WTC11 (cell line): ENCODE results near the gene GIGYF1. TPM values are rescaled to one million over a fixed set of nuclear protein-coding genes. Genes with fewer than 3 reads are reported as not detected.

Experiments
- ATAC-seq: fragments of 200-7000 bp; cut with Tn5 transposase; 2 replicates; pipeline ENCODE4 v1.10.0; 2021; ENCODE audit warnings: mild to moderate bottlenecking, moderate library complexity
- CTCF ChIA-PET: fragments of 300-600 bp; sonication (Branson Sonifier 250); formaldehyde crosslinking; loops from one replicate; lab custom pipeline; 2021; ENCODE audit warnings: antibody characterized with exemption; lab: Charles Lee
- POLR2A ChIA-PET: fragments of 350-600 bp; sonication (Branson Sonifier 250); formaldehyde crosslinking; loops from one replicate; lab custom pipeline; 2021; ENCODE audit warnings: antibody characterized with exemption; lab: Charles Lee
- DNase-seq: peaks from one replicate; pipeline ENCODE4 v3.0.0; 2021; ENCODE audit warnings: low spot score
- H3K27ac Mint-ChIP-seq: 2 replicates; pipeline ENCODE4 v1.8.0; 2021; ENCODE audit warnings: mixed read lengths
- H3K27me3 Mint-ChIP-seq: 2 replicates; pipeline ENCODE4 v1.8.0; 2021; ENCODE audit warnings: low read depth, mild to moderate bottlenecking, moderate library complexity, mixed read lengths
- H3K36me3 Mint-ChIP-seq: 2 replicates; pipeline ENCODE4 v1.8.0; 2021; ENCODE audit warnings: mixed read lengths
- H3K4me1 Mint-ChIP-seq: 2 replicates; pipeline ENCODE4 v1.8.0; 2022; ENCODE audit warnings: mixed read lengths
- H3K4me3 Mint-ChIP-seq: 2 replicates; pipeline ENCODE4 v1.8.0; 2021; ENCODE audit warnings: mild to moderate bottlenecking, moderate library complexity, mixed read lengths
- H3K9me3 Mint-ChIP-seq: 2 replicates; pipeline ENCODE4 v1.8.0; 2021; ENCODE audit warnings: mixed read lengths
- CREM ChIP-seq: sonication (generic); formaldehyde crosslinking; IDR thresholded peaks from 2 replicates; pipeline ENCODE4 v1.8.1; 2022; ENCODE audit warnings: mild to moderate bottlenecking, missing genetic modification reagents, moderate library complexity
- CTCF ChIP-seq: fragments of 200-600 bp; IDR thresholded peaks from 2 replicates; pipeline ENCODE4 v1.8.0; 2022; ENCODE audit warnings: antibody characterized with exemption
- E2F5 ChIP-seq: sonication (generic); formaldehyde crosslinking; IDR thresholded peaks from 2 replicates; pipeline ENCODE4 v1.8.1; 2022; ENCODE audit warnings: mild to moderate bottlenecking, moderate library complexity, missing genetic modification reagents
- ETV6 ChIP-seq: sonication (generic); formaldehyde crosslinking; IDR thresholded peaks from 2 replicates; pipeline ENCODE4 v1.8.1; 2022; ENCODE audit warnings: mild to moderate bottlenecking, missing genetic modification reagents
- FOXK1 ChIP-seq: sonication (generic); formaldehyde crosslinking; IDR thresholded peaks from 2 replicates; pipeline ENCODE4 v1.8.0; 2022; ENCODE audit warnings: mild to moderate bottlenecking, moderate library complexity, missing genetic modification reagents
- FOXP1 ChIP-seq: sonication (generic); formaldehyde crosslinking; IDR thresholded peaks from 2 replicates; pipeline ENCODE4 v1.8.0; 2022; ENCODE audit warnings: missing genetic modification reagents, mild to moderate bottlenecking, moderate library complexity, borderline replicate concordance
- HMGA2 ChIP-seq: fragments of 250-450 bp; sonication (Bioruptor Pico); IDR thresholded peaks from 2 replicates; pipeline ENCODE4 v1.4.0; 2021; ENCODE audit warnings: mild to moderate bottlenecking, moderate library complexity
- JAZF1 ChIP-seq: fragments of 250-450 bp; sonication (Bioruptor Pico); IDR thresholded peaks from 2 replicates; pipeline ENCODE4 v1.9.0; 2021; ENCODE audit warnings: moderate library complexity, mild to moderate bottlenecking, inconsistent platforms
- NFE2L1 ChIP-seq: sonication (generic); formaldehyde crosslinking; IDR thresholded peaks from 2 replicates; pipeline ENCODE4 v1.8.1; 2023; ENCODE audit warnings: missing genetic modification reagents
- NR2C2 ChIP-seq: sonication (generic); formaldehyde crosslinking; IDR thresholded peaks from 2 replicates; pipeline ENCODE4 v1.8.0; 2022; ENCODE audit warnings: mild to moderate bottlenecking, missing genetic modification reagents
- RELA ChIP-seq: sonication (generic); formaldehyde crosslinking; IDR thresholded peaks from 2 replicates; pipeline ENCODE4 v1.8.1; 2022; ENCODE audit warnings: missing genetic modification reagents, mild to moderate bottlenecking, borderline replicate concordance
- TEAD1 ChIP-seq: sonication (generic); formaldehyde crosslinking; IDR thresholded peaks from 2 replicates; pipeline ENCODE4 v1.8.0; 2022; ENCODE audit warnings: mild to moderate bottlenecking, missing genetic modification reagents
- ZBTB21 ChIP-seq: sonication (generic); formaldehyde crosslinking; IDR thresholded peaks from 2 replicates; pipeline ENCODE4 v1.8.1; 2023; ENCODE audit warnings: mild to moderate bottlenecking, missing genetic modification reagents, borderline replicate concordance
- ZMAT4 ChIP-seq: fragments of 250-450 bp; sonication (Bioruptor Pico); IDR thresholded peaks from 2 replicates; pipeline ENCODE4 v1.9.0; 2021; ENCODE audit warnings: mild to moderate bottlenecking
- ZNF263 ChIP-seq: sonication (generic); formaldehyde crosslinking; IDR thresholded peaks from 2 replicates; pipeline ENCODE4 v1.8.1; 2022; ENCODE audit warnings: low read depth, mild to moderate bottlenecking, moderate library complexity, missing genetic modification reagents
- ZNF281 ChIP-seq: sonication (generic); formaldehyde crosslinking; IDR thresholded peaks from 2 replicates; pipeline ENCODE4 v1.8.0; 2023; ENCODE audit warnings: mild to moderate bottlenecking, missing genetic modification reagents
- ZNF317 ChIP-seq: sonication (generic); formaldehyde crosslinking; IDR thresholded peaks from 2 replicates; pipeline ENCODE4 v1.8.1; 2023; ENCODE audit warnings: low read depth, mild to moderate bottlenecking, moderate library complexity, missing genetic modification reagents, borderline replicate concordance
- total RNA-seq: library from RNA; stranded (reverse); gene quantifications from 3 replicates; pipeline ENCODE4 v1.2.3, GENCODE V29; 2021
- TF ChIP-seq, protein P1 (sequence below): sonication (generic); formaldehyde crosslinking; IDR thresholded peaks from 2 replicates; pipeline ENCODE4 v1.8.1; 2023; ENCODE audit warnings: mild to moderate bottlenecking, missing genetic modification reagents
- TF ChIP-seq, protein P2 (sequence below): sonication (generic); formaldehyde crosslinking; IDR thresholded peaks from 2 replicates; pipeline ENCODE4 v1.8.1; 2023; ENCODE audit warnings: mild to moderate bottlenecking, moderate library complexity, missing genetic modification reagents
- TF ChIP-seq, protein P3 (sequence below): sonication (generic); formaldehyde crosslinking; IDR thresholded peaks from 2 replicates; pipeline ENCODE4 v1.8.0; 2023; ENCODE audit warnings: missing genetic modification reagents

Gene GIGYF1
- total RNA-seq, 1 experiment from 2014 or later, result 130 TPM

DNA sequence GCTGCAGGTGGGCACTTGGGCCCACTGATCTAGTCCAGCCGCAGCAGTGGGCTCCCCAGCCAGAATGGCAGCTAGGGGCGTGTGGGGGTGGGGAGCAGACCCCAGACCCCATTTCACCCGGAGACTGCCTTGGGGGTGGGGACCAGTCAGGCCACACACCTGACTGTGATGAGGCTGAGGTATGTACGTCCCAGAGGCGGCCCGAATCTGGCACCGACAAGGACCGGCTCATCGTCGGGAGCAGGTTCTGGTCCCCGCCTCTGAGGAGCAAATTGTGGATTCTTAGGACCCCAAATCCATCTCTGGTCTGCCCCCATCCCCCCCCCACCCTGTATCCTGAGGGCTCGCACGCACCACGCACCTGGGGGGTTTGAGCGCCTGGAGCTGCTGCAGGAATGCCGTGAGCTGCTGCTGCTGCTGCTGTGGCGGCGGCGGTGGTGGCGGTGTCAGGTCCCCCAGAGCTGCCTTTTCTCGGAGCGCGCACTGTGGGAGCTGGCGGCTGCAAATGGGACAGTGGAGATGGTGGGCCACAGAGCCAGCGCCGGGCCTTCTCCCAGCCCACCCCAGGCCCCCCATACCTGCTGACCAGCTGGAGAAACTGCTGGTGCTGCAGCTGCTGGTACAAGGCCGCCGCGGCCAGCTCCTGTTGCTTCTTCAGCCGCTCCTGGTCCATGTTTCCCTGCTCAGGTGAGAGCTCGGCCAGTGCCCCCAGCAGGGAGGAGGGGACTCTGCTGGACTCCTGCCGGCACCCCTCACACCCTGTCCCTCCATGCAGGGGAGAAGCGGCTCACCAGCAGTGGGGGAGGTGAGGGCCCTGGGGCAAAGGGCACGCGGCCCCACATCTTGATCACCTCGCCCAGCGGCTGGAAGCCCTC lies 10.2 kb downstream of the GIGYF1 start:
- Mint-ChIP-seq H3K4me1 (peaks cover 9% of the 10 kb centered on the region), H3K27me3 (no peaks in the 10 kb centered on the region), H3K4me3 (no peak overlapping the region), H3K9me3 (no peaks in the 10 kb centered on the region), H3K27ac (no peak overlapping the region), H3K36me3 (peaks cover 27% of the 10 kb centered on the region)
- ChIA-PET POLR2A (interaction anchor here (0.6 to 0.9 kb wide), 3 partner anchors 11 to 490 kb away, joined by 3 to 4 read pairs (median 3); no protein-coding TSS in a partner anchor), CTCF (interaction anchor here (0.6 to 3.4 kb wide), 8 partner anchors 7 to 116 kb away, joined by 3 to 12 read pairs (median 5); partner anchors contain the start of gene POP7)
- DNase-seq (no peak), ATAC-seq (no peak)
- TF ChIP-seq ZBTB21 (CRISPR knock-in tag) (no peak), JAZF1 (no peak), ZNF263 (CRISPR knock-in tag) (no peak), CTCF (no peak), ZMAT4 (CRISPR knock-in tag) (no peak), NFE2L1 (CRISPR knock-in tag) (no peak), ETV6 (no peak), ZNF317 (no peak), HMGA2 (CRISPR knock-in tag) (no peak), FOXK1 (no peak), TEAD1 (CRISPR knock-in tag) (no peak)
- TF ChIP-seq, protein P1, sequence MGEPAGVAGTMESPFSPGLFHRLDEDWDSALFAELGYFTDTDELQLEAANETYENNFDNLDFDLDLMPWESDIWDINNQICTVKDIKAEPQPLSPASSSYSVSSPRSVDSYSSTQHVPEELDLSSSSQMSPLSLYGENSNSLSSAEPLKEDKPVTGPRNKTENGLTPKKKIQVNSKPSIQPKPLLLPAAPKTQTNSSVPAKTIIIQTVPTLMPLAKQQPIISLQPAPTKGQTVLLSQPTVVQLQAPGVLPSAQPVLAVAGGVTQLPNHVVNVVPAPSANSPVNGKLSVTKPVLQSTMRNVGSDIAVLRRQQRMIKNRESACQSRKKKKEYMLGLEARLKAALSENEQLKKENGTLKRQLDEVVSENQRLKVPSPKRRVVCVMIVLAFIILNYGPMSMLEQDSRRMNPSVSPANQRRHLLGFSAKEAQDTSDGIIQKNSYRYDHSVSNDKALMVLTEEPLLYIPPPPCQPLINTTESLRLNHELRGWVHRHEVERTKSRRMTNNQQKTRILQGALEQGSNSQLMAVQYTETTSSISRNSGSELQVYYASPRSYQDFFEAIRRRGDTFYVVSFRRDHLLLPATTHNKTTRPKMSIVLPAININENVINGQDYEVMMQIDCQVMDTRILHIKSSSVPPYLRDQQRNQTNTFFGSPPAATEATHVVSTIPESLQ (CRISPR knock-in tag), result no peak
- TF ChIP-seq, protein P2, sequence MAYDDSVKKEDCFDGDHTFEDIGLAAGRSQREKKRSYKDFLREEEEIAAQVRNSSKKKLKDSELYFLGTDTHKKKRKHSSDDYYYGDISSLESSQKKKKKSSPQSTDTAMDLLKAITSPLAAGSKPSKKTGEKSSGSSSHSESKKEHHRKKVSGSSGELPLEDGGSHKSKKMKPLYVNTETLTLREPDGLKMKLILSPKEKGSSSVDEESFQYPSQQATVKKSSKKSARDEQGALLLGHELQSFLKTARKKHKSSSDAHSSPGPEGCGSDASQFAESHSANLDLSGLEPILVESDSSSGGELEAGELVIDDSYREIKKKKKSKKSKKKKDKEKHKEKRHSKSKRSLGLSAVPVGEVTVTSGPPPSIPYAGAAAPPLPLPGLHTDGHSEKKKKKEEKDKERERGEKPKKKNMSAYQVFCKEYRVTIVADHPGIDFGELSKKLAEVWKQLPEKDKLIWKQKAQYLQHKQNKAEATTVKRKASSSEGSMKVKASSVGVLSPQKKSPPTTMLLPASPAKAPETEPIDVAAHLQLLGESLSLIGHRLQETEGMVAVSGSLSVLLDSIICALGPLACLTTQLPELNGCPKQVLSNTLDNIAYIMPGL (CRISPR knock-in tag), result no peak
- TF ChIP-seq, protein P3, sequence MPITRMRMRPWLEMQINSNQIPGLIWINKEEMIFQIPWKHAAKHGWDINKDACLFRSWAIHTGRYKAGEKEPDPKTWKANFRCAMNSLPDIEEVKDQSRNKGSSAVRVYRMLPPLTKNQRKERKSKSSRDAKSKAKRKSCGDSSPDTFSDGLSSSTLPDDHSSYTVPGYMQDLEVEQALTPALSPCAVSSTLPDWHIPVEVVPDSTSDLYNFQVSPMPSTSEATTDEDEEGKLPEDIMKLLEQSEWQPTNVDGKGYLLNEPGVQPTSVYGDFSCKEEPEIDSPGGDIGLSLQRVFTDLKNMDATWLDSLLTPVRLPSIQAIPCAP (CRISPR knock-in tag), result no peak

DNA sequence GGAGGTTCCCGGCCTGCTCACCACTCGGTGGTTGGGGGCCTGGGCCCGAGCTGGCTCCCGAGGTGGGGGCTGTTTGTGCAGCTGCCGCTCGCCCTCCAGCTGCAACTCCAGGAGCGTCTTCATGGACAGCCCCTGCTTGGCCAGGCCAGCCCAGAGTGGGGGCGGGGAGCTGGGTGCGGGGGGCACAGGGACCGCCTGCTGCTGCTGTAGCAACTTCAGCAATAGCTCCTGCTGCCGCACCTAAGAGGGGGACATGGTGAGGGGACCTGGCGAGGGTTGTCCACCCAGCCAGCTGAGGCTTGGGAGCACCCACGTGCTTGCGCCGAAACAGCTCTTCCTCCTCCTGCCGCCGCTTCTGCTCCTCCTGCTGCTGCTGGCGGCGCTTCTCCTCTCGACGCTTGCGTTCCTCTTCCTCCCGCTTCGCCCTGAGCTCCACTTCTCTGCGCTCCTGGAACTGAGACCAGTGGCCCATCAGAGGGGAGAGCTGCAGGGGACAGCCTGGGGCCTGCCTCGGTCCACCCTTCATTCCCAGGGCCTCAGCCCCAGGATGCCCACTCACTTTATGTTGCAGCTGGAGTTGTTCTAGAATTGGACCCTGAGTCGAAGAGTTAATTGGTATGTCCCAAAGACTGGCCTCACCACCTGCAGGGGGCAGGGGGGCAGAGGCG lies 10.9 kb downstream of the GIGYF1 start:
- CTCF ChIA-PET, result interaction anchor here (0.7 to 3.4 kb wide), 8 partner anchors 8 to 233 kb away, joined by 3 to 12 read pairs (median 4); partner anchors contain the start of gene POP7
- H3K36me3 Mint-ChIP-seq, result peaks cover 27% of the 10 kb centered on the region
- peak overlapping the region; percentile 41 for H3K27ac Mint-ChIP-seq
- POLR2A ChIA-PET, result interaction anchor here (0.9 kb wide), 1 partner anchor 10 kb away, joined by 3 read pairs; no protein-coding TSS in a partner anchor
- no peak overlapping the region for H3K4me3 Mint-ChIP-seq
- peaks cover 7% of the 10 kb centered on the region for H3K4me1 Mint-ChIP-seq
- DNase-seq (no peak), ATAC-seq (no peak)
- H3K9me3 Mint-ChIP-seq, result no peaks in the 10 kb centered on the region
- H3K27me3 Mint-ChIP-seq, result no peaks in the 10 kb centered on the region
- no peak for TF ChIP-seq RELA (CRISPR knock-in tag)
- TF ChIP-seq FOXP1 (CRISPR knock-in tag), result no peak
- TF ChIP-seq, protein P2 (CRISPR knock-in tag), result no peak
- no peak for TF ChIP-seq JAZF1
- TF ChIP-seq ZNF281 (CRISPR knock-in tag), result no peak
- no peak for TF ChIP-seq E2F5
- no peak for TF ChIP-seq NR2C2
- TF ChIP-seq CREM, result no peak
